Stimulated activated naive CD4-positive, alpha-beta T cell (primary cell): ENCODE results near the gene NDUFB5.
"Not testable (repeated sequence)": the region's sequence is repeated elsewhere in the genome, so short reads cannot be mapped to it uniquely, and the experiment has no call there.

ENCODE experiments used
- DNase-seq, 6 experiments: peaks; one replicate each; lab custom pipeline; 2025; lab: John Stamatoyannopoulos, UW

Gene NDUFB5

DNA sequence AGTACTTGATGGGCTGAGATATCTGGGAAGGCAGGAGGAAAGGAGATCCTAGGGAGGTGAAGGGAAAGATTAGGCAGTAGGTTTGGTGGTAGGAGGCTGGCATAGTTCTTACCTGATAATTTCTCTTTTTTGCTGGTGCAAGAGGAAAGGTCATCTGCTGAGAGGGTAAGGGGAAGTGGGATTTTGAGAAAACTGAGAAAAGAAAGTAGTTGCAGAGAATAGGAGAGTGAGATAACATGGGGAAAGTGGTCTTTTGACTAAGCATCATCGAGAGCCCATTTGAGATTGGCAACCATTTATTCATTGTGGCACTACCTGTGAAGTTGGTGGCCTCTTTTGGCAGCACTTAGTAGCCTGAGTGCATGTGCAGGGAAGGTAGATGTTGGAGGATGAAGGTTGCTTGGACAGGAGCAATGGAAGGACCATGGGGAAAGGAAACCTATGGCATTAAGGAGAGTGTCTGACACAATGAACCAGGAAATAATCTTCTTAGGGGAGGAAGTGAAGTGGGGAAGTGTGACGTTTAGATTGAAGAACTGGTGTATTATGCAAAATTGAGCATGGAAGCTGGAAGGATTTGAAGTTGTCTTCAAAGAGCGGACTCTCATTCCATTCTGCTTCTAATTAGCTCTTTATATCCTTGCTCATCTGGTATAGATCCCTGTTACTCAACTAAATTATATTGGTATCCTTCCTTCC, 26.3 kb downstream of the NDUFB5 start:
- no peak for DNase-seq

DNA sequence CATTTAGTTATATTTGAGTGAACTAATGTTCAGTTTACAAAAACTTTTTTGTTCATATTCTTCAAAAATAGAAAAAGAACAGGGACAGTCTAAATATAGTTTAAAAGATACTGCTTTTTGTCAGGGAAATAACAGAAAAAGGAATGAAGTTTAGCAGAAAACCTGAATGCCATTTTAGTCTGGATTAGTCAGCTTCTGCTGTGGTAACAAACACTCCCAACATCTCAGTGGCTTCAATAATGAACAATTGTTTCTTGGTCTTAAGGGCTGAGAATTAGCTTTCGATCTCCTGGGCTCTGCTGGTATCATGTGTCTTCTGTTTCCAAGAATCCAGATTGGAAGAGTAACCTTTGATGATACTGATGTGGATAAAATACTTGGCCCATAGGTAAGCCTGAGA, 35.9 kb downstream of the NDUFB5 start:
- DNase-seq: no peak

DNA sequence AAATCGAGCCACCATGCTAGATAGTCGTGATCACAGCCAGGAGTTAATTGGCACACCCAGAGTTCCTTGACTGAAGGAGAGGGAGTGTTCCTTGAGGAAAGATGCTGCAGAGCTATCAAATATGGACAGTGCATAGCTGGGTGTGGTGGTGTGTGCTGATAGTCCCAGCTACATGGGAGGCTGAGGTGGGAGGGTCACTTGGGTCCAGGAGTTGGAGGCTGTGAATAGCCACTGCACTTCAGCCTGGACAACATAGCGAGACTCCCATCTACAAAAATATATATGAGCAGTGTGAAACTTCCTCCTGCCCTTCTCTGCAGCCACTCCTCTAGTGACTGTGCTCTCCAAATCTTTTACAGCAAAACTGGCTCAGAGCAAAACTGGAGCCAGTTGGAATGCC, 38.3 kb downstream of the NDUFB5 start:
- DNase-seq: no peak

DNA sequence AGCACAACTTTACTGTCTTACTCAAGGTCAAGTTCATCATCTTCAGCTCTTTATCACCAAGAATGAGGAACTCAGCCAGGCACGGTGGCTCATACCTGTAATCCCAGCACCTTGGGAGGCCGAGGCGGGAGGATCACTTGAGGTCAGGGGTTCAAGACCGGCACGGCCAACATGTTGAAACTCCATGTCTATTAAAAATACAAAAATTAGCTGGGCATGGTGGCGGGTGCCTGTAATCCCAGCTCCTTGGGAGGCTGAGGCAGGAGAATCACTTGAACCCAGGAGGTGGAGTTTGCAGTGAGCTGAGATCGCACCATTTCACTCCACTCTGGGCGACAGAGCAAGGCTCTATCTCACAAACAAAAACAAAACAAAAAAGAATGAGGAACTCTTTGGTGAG, 39.2 kb downstream of the NDUFB5 start:
- DNase-seq: not testable (repeated sequence)

DNA sequence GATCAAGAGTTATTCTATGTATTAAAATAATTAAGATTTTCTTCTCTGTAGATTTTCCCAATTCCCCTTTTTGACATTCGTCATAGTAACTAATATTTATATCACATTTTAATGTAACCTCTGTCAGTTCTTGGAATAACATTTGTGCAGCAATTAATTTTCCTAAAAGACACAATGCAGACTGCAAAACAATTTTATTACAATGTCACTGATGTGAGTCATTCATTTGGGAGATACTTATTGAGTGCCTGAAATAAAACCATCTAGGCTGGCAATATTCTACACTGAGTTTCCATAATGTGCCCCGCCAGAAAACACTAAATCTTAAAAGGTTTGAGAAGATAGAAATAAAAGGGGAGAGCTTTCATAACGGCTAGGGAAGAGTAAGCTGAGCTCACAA, 41.6 kb downstream of the NDUFB5 start:
- no peak for DNase-seq

DNA sequence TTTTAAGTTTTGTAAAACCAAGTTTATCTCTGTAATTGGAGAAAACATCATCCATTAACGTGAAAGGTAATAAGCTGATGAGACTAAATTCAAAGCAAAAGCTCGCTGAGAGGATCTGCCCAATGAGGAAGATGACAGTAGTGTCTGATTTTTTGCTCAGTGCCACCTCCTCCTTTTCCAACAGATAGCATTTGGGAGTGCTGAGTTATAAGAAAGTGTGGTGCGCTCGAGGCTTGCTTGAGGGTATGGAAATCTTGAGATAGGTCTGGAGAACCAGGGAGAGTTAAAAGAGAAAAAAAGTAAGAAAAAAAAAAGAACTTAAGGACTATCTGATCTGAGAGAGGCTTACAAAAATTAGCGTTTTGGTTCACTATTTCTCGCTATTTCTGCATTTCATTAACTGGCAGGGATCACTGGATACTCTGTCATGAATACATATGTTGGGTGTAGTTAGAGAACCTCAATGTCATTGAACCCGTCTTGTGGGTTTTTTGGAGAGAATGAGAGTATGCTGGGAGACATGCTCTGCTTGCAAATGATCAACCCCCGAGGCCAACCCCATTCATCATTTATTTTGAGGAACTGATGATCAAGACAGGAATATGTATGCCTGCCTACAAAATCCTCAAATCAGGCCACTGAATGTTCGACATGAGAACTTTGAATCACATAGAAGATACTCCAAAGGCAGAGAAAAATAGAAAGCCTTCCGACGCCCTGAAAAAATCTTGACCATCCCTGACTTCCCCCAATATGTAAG, 47.3 kb downstream of the NDUFB5 start:
- peak in 1 of 6 experiments; percentile 15 for DNase-seq

DNA sequence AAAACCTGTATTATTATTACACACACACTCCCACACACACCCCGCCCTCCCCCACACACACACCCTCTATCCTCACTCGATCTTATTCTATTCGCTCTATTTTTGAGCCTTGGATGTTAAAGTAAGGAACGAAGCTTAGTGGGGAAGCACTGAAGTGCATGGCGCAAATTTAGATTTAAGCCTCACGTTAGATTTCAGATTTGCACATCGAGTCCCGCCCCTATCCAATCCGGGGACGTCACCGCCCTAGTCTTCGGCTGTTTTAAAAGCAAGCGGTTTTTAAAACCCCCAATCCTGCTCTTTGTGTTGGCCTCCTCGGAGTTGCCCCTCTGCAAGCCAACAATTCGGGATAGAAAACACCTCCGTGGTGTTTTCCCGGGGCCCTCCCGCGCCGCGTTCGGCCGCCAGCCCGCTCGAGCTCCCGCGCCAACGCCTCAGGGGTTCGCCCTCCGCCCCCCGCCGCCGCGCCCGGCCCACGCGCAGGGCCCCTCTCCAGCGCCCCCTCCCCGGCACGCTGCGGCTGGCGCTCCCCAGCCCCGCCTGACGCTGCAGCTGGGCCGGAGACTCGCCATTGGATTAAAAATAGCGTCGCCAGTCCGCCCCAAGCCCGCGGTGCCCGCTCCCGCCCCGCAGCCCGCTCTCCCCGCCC, 48.0 kb downstream of the NDUFB5 start, which contains the start of gene USP13:
Gene USP13 (plus strand): TSS at position 594 of the 649 bp plus-strand sequence. CDS start 186 bp downstream, outside the sequence.
- DNase-seq: peak; percentile 28 to 79 (median 66)

DNA sequence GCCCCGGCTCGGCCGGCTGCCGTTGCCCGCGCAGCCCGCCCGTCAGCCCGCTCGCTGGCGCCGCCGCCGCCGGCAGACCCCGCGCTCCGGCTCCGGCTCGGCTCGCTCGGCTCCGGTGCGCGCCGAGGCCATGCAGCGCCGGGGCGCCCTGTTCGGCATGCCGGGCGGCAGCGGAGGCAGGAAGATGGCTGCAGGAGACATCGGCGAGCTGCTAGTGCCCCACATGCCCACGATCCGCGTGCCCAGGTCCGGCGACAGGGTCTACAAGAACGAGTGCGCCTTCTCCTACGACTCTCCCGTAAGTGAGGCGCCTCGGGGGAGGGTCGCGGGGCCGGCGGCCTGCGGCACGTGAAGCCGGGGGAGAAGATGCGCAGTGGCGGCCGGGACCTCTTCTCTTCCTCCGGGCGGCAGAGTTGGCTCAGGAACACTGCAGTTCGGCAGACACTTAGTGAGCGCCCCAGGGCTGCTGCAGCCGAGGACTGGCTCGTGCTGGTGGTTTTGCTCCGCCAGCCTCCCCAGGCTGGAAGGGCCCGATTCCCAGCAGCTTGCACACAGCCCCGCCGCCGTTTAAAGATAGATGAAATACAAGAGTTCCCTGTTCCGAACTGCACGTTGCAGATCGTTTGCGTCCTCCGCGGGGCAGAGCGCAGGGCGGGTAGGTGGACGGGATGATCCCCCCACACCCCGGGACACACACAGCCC, 48.7 kb downstream of the NDUFB5 start:
- DNase-seq: peak; percentile 33 to 78 (median 71)

DNA sequence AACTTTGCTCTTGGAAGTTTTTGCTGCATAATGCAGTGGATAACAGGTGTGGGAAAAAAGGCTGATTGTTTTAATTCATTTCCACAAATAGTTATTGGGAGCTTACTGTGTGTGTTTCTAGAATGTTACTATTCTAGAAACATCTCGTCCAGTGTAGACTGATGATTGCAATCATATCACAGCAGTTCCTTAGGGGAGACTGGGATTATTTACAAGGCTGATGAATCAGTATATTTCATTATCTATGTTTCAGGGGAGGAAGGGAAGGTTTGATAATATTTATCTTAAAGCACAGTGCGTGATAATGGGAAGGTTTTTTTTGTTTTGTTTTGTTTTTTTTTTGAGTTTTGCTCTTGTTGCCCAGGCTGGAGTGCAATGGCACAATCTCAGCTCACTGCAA, 50.6 kb downstream of the NDUFB5 start:
- no peak for DNase-seq

DNA sequence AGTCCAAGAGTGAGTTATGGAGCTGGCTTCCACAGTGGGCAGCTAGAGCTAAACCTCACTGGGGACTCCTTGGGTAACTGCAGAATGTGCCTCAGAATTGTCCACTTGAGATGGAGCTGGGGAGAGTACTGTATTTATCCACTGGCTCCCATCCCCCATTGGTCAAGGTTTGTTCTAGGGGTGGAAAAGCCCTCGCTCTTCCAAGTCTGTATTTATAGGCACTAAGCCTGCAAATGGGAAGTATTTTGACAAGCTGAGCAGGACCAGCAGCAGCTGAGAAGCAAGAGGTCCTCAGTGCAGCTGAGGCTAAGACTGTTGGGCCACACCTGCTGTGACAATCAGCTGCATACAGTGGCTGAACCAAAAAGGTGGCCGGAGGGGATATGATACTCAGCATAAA, 54.0 kb downstream of the NDUFB5 start:
- DNase-seq: no peak

DNA sequence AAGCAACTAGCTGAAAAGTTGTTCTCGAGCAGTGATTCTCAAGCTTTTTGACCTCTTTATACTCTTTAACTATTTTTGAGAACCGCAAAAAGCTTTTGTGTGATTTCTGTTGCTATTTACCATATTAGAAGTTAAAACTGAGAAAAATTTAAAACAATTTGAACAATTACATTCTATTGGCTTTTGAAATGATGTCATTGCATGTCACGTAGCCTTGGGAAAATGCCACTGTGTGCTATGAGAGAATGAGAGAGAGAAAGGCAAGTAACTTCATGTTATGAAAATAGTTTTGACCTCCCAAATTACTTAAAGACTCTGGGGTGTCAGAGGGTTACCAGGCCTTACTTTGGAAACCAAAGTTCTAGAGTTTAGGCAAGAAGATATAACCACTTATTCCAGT, 56.3 kb downstream of the NDUFB5 start:
- no peak for DNase-seq

DNA sequence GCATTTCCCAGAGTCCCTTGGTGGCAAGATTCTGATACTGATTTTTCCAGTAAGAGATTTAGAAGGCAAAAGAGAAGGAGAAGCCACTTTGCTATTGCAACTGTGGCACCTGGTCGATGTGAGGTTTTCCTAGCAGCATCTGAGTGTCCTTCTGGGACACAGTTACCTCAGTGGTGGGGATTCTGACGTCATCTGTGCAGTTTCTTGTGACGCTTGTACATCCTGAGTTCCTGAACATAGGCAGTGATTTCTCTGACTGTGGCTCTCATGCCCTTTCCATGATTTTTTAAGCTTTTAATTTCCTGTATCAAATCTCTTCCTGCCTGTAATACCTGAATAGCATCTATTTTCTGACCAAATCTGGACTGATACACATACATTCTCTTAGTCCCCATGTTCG, 57.2 kb downstream of the NDUFB5 start:
- no peak for DNase-seq

DNA sequence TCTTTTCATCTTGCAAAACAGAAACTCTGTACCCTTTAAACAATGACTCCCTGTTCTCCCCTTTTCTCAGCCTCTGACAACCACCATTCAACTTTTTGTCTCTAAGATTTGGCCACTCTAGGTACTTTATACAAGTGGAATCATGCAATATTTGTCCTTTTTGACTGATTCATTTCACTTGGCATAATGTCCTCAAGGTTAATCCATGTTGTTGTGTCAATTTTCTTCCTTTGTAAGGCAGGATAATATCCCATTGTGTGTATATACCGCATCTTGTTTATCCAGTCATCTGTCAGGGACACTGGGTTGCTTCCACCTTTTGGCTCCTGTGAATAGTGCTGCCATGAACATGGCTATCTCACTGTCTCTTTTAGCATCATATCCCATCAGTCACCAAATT, 58.5 kb downstream of the NDUFB5 start:
- no peak for DNase-seq

DNA sequence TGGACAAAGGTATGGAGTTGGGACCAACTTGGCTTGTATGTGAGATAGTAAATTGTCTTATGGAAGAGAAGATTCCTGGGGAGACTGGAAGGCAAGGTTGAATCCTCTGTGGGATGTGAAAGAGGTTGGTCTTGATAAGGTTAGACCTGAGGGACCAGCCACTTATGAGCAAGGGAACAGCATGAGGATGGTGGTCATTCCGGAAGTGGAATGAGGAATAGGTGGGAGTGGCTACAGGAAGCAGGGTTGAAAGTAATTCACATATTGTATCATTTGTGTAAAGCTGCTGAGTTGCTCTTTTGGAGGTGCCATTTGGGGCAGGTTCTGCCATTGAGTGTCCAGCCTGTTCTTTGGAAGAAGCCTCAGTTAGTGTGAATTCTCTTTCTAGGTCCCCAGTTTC, 61.4 kb downstream of the NDUFB5 start:
- no peak for DNase-seq

DNA sequence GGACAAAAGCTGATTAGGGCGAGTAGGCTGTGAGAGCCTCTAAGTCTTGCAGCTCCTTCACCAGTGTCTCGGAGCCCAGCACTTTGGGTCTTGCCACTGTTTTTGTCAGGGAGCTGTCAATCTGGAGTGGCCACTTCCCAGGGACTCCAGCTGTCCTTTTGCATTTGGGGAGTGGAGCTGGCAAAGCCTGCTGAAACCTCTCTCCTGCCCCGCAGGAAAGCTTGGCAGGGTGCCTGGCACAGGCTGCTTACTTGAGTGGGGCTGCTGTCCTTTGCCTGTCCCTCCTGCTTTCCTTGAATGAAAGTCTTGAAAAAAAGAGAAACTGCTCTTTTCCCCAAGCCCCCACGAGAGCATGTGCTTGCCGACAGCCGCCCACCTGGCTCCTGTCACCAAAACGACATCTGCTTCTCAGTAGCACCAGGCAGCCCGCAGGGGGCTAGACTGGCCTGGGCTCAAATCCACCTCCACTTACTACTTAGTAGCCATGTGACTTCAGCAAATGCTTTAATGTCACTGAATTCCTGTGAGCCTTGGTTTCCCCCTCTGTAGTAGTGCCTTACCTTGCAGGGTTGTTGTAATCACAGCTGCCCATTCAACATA, 61.9 kb downstream of the NDUFB5 start:
- no peak for DNase-seq

DNA sequence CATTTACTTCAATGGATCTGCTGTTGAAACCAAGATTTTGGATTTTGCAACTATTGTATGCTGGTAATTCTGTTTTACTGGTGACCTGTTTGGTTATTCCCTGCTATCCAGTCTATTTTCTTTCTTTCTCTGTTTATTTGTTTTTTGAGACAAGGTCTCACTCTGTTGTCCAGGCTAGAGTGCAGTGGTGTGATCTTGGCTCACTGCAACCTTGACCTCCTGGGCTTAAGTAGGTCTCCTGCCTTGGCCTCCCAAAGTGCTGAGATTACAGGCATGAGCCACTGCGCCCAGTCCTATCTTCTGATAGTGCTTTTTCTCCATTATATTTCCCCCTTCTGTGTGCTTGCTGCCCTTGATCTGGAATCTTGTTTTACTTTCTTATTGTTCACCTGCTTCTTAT, 63.8 kb downstream of the NDUFB5 start:
- no peak for DNase-seq

DNA sequence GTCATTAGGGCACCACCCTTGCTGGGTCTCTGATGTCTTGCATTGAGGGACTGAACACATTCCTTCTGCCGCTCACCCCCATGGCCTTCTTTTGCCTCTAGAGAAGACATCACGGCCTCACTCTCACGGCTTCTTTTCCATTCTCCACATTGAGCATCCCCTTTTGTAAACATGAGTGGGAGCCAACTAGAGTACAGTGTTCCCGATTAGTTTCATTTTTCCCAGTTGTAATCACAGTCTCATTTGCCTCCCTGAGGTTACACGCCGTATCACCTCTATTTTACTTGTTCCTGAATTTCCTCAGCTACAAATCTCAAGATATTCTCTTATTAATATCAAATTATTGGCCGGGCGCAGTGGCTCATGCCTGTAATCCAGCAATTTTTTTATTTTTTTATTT, 65.7 kb downstream of the NDUFB5 start:
- no peak for DNase-seq

DNA sequence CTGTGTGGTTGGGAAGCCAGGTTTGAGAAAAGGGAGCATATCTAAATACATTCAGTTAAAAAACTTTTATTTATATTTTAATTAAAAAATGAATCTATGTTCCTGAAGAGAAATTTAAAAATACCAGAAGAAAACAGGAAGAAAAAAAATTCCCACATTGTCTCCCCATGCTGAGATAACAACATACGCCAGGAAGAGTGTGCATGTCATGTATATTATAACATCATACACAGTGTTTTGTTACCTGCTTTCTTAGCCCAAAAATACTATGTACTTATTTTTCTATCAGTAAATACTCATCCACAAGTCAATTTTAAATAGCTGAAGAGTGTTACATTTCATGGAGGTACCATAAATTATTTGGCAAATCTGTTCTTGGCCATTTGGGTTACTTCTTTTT, 66.7 kb downstream of the NDUFB5 start:
- DNase-seq: no peak

DNA sequence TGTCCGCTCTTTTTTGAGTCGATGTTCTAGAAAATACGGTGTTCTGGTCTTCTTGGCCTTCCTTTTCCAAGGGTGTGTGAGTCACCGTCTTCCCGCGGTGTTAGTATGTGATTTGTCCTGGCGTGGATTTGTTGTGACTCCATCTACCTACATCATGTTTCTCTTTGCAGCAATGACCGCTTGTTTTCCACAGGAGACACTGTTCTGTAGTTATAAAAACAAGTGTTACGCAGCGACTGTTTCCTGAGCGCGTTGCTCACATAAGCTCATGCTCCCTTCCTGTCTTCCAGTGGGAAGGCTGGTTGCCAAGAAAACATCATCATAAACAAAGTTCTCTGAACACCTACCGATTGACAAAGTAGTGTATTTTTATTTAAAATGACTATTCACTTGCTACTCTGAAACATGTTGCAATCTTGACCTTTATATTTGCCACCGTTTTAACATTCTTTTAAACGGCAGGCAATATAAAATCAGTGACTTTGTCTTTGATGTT, 67.2 kb downstream of the NDUFB5 start:
- DNase-seq: no peak

DNA sequence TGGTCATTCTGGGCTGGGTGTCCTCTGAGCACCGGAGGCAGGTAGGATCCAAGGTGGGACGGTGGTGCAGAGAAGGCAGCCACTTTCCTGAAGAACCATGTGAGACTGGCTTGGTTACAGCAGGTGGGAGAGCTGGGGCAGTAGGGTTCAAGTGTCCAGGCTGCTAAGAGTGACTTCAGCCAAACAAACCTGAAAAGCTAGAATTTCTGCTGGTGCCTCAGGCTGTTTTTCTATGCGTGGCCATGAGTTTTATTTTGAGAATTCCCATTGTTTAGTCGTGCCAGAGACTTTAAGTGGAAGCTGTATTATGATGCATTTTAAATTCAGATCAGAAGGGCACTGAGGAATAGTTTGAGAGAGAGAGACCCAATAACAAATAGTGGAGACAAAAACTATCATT, 68.3 kb downstream of the NDUFB5 start:
- DNase-seq: no peak

DNA sequence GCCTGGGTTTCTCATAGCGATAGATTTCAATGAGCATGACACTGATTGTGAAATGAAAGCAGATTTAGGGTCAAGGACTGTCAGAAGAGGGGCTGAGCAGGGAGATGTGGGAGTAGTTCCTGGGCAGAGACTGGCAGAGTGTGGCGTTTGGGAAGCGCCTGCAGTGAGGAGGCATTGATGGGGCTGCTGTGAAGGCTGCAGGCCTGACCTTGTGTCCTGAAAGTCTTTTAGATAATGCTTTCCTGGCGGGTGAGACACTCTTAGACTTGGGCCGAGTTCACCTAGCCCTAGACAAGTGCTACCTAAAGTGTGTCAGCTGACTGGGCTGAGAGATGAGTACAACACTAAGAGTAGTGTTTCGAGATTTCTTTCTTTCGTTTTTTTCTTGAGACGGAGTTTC, 68.9 kb downstream of the NDUFB5 start:
- DNase-seq: no peak

DNA sequence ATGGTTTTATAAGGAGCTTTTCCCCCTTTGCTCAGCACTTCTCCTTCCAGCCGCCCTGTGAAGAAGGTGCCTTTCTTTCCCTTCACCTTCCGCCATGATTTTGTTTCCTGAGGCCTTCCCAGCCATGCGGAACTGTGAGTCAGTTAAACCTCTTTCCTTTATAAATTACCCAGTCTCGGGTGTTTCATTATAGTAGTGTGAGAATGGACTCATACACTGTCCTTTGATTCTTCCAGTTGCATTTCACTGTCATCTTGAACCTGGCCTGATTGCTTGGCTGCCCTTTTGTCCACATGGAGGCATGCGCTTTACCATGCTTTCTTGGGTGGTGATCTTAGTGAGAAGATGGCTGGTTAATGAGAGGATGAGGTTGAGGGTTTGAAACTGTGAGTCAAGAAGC, 71.5 kb downstream of the NDUFB5 start:
- no peak for DNase-seq
